Stimulated activated CD4-positive, alpha-beta T cell treated with anti-CD3 and anti-CD28 coated beads, Interleukin-1b, Interleukin-23, amount 100 ng/mL, for 4 hours (primary cell): ENCODE data around the gene ABHD13.
"Not testable (repeated sequence)": the region's sequence is repeated elsewhere in the genome, so short reads cannot be mapped to it uniquely, and the experiment has no call there.

Source experiments
- DNase-seq, 2 donors: peaks; one replicate each; pipeline ENCODE4 v3.0.0-alpha.2; 2020; ENCODE audit warnings: low read depth in 2 of 2

Gene ABHD13

GRCh38 chr13:108218044-108218974 lies at the start of gene ABHD13:
ABHD13 (plus strand) TSS chr13:108218392; CDS start chr13:108229219, 10,827 bp downstream.
- DNase-seq: peak; percentile 86 to 88

- no peak for DNase-seq
These were observed 49.3 kb upstream of the ABHD13 start for GRCh38 chr13:108168929-108169328.

GRCh38 chr13:108176685-108177274 lies 41.4 kb upstream of the ABHD13 start:
- DNase-seq: peak; percentile 47 to 51

- no peak for DNase-seq
These were observed 40.1 kb upstream of the ABHD13 start for GRCh38 chr13:108178078-108178477.

GRCh38 chr13:108182652-108183051 lies 35.5 kb upstream of the ABHD13 start:
- DNase-seq: no peak

- no peak for DNase-seq
These were observed 33.0 kb upstream of the ABHD13 start for GRCh38 chr13:108185223-108185622.

GRCh38 chr13:108188260-108188659 lies 29.9 kb upstream of the ABHD13 start:
- no peak for DNase-seq

- DNase-seq: no peak
These were observed 27.3 kb upstream of the ABHD13 start for GRCh38 chr13:108190897-108191296.

GRCh38 chr13:108193806-108194205 lies 24.4 kb upstream of the ABHD13 start:
- DNase-seq: no peak

- no peak for DNase-seq
These were observed 23.7 kb upstream of the ABHD13 start for GRCh38 chr13:108194435-108194936.

GRCh38 chr13:108195146-108195545 lies 23.0 kb upstream of the ABHD13 start:
- DNase-seq: no peak

GRCh38 chr13:108195861-108196260 lies 22.3 kb upstream of the ABHD13 start:
- no peak for DNase-seq

GRCh38 chr13:108200781-108201398 lies 17.3 kb upstream of the ABHD13 start:
- no peak for DNase-seq

GRCh38 chr13:108210551-108210950 lies 7.6 kb upstream of the ABHD13 start:
- no peak for DNase-seq

GRCh38 chr13:108212886-108213285 lies 5.3 kb upstream of the ABHD13 start:
- no peak for DNase-seq

GRCh38 chr13:108213946-108214345 lies 4.2 kb upstream of the ABHD13 start:
- DNase-seq: no peak

GRCh38 chr13:108214441-108215271 lies 3.5 kb upstream of the ABHD13 start:
- DNase-seq: peak in 1 of 2 donors; percentile 6

GRCh38 chr13:108215436-108215835 lies 2.8 kb upstream of the ABHD13 start, which contains the start of gene LIG4:
LIG4 (minus strand) TSS chr13:108215536; CDS start chr13:108211268, 4,268 bp downstream.
- peak; percentile 85 to 87 for DNase-seq

- not testable (repeated sequence) for DNase-seq
These were observed 717 bp upstream of the ABHD13 start for GRCh38 chr13:108217307-108218043.

GRCh38 chr13:108220041-108220440 lies 1.8 kb downstream of the ABHD13 start:
- DNase-seq: no peak
